Daoy (cell line): ENCODE results near the gene SNAPC5. TPM values are rescaled to one million over a fixed set of nuclear protein-coding genes. Genes with fewer than 3 reads are reported as not detected.
"Not testable (repeated sequence)": the region's sequence is repeated elsewhere in the genome, so short reads cannot be mapped to it uniquely, and the experiment has no call there.

Source experiments
- DNase-seq: peaks from one replicate; pipeline ENCODE4 v3.0.0-alpha.2; 2015; ENCODE audit warnings: low read depth
- total RNA-seq: library from RNA; depleted of rRNA; stranded (reverse); fragments of >200 nt; shearing (Covaris generic); gene quantifications from 2 replicates; pipeline ENCODE4 v1.2.3, GENCODE V29; 2014; rRNA removed

SNAPC5 gene, protein sequence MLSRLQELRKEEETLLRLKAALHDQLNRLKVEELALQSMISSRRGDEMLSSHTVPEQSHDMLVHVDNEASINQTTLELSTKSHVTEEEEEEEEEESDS
- 37.5 and 39.1 TPM in 2 replicates for total RNA-seq

DNA sequence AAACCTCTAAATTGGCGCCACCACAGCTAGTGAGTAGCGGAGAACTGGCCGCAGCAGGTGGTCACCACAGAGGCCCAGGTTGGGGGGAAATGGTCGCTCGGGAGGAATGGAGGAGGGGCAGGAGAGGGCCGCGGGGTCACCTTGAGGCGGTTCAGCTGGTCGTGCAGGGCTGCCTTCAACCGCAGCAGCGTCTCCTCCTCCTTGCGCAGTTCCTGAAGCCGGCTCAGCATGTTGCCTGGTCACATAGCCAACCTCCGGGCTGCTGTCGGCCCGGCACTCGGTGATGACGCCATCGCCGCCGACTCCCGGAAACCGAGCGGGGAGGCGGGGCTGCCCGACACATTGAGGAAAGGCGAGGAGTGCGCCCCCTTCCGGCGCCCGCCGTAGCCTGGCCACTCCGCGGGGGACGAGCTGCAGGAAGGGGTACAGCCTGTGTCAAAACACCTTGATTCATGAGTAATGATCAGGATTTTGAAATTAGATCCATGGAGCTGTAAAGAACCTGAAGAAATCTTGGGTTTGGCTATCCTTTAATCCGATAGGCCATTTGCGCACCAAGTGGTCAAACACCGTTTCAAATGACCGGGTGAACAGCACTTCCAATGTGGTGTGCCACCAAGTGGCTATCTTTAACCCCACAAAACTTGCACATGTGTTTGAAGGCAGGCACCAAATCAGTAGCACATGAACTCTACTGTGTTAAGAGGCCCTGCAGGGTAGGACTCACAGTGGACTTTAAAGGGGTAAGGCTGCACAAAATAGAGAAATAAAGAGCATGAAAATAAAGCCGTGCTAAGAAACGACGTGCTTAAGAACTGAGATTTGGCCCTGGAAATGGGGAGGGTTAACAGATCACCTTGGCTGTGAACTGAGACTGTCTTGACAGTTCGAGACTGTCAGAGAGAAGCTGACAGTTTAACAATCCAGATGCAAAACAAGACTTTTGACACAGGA is at the start of gene SNAPC5:
Gene SNAPC5 (minus strand): TSS at position 261 of the 954 bp plus-strand sequence. CDS start 31 bp downstream, at position 230.
- peak; percentile 97 for DNase-seq

DNA sequence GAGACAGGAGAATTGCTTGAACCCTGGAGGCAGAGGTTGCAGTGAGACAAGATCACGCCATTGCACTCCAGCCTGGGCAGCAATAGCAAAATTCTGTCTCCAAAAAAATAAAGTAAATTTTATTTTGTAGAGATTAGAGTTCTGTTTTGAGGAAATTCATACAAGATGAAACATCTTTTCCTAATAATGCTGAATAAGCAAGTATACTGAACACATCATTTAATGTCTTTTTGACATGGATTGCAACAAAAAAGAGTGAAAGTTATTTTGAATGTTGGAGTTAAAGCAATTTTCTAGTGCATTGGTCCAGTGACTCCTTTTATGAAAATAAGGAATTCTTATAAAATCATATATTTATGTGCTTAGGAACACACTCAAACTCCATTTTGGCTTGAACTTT is 47.7 kb upstream of the SNAPC5 start:
- DNase-seq = no peak

DNA sequence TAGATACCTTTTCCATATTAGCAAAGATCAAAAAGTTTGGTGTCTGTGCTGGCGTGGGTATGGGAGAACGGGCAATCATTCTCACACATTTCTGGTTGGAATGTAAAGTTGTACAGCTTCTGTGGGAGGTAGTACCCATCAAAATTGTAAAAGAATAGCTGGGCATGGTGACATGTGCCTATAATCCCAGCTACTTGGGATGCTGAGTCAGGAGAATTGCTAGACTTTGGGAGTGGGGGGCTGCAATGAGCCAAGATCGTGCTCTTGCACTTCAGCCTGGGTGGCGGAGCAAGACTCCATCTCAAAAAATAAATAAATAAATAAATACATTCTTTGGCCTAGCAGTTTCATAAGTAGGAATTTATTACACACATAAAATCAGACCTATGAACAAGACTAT is 45.3 kb upstream of the SNAPC5 start:
- DNase-seq = no peak

DNA sequence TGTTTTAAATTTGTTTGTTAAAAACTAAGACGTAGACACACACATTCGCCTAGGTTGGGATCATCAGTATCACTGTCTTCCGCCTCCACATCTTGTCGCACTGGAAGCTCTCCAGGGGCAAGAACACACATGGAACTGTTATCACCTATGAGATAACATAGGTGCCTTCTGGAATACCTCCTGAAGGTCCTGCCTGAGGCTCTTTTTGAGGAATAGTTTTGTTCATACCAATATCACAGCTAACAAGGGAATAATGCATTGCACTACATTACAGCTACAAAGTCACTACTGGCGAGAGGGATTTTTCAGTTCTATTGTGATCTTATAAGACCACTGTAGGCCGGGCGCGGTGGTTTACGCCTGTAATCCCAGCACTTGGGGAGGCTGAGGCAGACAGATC is 37.5 kb upstream of the SNAPC5 start:
- DNase-seq = no peak

DNA sequence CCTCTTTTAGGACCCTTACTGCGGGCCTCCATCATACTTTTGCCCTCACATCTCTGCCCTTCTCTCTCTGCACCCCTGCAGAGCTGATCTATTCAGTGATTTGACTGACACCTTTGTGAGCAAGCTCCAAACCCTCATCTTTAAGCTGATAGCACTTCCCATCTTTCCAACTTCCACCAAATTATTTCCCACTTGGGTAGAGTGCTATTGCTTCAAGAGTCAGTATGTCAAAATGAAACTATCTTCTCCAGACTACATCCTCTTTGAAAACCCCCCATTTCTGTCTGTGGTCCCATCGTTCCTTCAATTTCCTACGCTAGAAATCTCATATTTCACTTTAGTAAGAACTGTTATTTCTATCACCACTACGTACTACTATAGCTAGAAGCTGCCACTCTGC is 27.3 kb upstream of the SNAPC5 start:
- DNase-seq = no peak

DNA sequence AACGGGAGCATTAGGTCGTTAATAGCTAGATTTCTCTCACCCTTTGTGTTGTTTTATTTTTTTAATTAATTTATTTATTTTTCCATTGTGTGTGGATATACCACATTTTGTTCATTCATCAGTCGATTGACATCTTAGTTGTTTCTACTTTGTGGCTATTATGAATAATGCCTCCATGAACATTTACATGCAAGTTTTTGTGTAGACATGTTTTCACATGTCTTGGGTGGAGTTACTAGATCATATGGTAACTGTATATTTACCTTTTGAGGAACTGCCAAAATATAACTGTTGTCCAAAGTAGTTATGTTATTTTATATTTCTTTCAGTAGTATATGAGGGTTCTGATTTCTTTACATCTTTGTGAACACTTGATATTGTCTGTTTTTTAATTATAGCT is 26.4 kb upstream of the SNAPC5 start:
- DNase-seq = no peak

DNA sequence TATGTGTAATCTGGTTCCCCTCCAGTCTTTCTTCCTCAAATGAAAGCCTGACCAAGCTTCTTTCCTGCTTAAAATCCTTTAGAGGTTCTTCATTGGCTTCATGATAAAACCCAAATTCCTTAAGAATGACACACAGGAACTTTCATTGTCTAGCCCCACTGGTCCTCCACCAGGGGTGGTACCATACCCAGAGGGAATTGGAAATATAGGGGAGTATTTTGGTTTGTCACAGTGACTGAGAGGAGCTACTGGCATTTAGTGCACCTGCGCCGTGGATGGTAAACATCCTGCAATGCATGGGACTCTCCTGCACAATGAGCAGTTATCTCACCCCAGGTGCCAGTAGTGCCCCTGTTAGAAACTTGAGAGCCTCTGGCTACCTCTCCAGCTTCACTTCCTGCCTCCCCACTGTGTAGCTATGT is 18.4 kb upstream of the SNAPC5 start:
- peak; percentile 39 for DNase-seq

DNA sequence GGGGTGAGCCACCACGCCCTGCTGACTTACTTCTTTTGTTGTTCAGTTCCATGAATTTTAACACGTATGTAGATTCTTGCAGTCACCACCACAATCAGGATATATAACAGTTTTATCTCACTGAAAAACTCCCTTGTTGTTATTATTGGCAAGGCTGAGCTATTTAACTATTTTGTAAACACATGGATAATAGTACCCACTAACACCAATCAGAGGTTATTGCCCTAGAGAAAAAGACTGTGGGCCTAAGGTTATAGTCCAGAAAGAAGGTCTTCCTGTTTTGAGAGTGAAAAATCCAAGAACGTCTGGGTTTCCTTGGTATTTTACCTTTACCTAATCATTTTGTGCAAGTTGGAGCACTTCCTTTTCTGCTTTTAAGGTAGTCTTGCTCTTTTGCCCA is 17.0 kb upstream of the SNAPC5 start:
- no peak for DNase-seq

DNA sequence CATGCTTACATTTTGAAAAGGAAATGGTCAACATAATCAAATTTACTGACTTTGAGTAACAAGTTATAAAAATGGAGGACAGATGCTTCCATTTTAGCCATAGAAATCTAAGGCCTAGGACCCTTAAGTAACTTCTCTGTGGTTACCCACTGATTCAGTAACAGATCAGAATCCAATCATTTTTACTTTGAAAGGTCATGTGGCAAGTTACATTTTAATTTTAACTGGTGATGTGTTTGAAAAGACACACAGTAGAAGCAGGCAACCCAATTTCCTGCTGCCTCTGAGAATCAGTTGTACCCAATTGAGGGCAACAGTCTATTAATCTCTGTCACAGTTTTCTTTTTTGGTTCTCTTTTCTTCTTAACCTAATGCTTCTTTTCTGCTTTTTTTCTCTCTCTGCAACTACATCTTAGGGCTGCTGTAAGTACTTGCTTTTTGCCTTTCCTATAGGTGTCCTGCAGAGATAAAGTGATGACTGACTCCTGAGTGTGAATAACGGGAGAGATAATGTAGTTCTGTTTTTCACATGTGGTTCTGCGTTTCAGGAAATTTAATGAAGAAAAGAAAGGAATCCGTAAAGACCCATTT is 10.8 kb upstream of the SNAPC5 start:
- no peak for DNase-seq

DNA sequence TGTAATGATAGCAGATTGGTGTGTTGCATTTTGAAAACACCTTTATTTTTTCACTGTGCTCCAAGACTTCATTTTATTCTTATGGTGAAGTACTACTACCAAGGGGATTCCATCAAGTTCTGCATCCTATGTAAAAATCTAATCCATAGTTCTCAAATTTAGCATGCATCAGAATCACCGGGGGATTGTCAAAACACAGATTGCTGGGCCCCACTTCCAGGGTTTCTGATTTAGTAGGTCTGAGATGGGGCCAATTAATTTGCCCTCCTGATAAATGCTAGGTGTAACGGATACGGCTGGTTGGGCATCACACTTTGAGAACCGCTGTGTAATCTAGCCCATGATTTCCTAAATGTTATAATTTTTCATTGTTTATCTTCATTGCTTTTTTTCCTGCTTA is 8.3 kb upstream of the SNAPC5 start:
- DNase-seq = no peak

DNA sequence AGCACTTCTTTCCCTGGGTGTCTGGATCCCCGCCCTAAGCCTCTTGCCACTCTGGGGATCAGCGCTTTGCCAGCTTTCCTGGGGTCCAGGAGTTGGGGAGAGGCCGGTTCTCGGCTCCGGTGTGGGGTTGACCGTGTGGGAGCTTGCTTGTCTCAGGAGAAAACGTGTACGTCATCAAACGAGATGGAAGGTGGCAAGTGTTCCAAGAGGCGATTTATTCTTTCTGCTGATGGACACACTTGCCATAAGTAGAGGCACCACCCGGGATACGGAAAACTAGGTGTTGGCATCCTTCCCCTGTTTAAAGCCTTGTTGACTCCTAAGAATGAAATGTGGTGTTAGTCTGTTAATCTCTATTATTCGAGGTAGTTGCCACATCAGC is 7.9 kb upstream of the SNAPC5 start:
- no peak for DNase-seq

DNA sequence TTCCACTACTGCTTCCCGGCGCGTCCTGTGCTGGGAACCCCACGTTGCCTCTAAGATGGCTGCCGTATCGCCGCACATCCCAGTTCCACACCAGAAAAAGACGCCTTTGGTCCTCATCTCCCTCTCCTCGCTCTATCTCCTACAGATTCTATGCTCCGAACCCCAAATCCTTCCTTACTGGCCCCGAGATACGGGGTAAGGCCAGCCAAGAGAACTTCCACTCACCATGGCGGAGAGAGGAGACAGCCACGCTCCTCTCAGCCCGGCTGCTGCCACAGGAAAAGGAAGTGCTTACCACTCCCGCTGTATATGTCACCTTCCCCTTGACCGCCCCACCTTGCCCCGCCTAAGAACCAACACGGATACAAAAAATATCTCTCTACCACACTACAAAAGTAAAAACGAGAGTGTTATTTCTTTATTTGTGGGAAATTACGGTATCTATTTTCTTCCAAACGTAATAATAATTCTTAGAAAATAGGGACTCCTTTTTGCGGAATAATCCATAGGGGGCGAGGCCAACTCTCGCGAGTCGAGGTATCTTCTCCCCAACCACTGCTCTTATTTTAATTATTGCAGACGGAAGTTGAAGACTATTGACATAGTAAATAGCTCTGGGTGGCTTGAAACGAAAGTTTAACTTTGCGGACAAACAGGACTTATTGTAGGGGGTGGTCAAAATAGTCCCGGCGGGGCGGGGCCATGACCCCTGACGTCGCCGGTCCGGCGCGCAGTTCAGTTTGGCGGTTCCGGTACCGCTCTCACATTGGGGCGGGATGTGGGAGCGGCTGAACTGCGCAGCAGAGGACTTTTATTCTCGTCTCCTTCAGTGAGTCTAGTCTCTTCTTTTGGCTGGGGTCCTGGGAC is 7.2 kb upstream of the SNAPC5 start, which contains the start of the genes RPL4 and ZWILCH:
Gene RPL4 (minus strand): TSS at position 293 of the 867 bp plus-strand sequence. CDS start 65 bp downstream, at position 228.
Gene ZWILCH (plus strand): TSS at position 764 of the 867 bp plus-strand sequence. CDS start 13 bp downstream, at position 777.
- peak; percentile 82 for DNase-seq

DNA sequence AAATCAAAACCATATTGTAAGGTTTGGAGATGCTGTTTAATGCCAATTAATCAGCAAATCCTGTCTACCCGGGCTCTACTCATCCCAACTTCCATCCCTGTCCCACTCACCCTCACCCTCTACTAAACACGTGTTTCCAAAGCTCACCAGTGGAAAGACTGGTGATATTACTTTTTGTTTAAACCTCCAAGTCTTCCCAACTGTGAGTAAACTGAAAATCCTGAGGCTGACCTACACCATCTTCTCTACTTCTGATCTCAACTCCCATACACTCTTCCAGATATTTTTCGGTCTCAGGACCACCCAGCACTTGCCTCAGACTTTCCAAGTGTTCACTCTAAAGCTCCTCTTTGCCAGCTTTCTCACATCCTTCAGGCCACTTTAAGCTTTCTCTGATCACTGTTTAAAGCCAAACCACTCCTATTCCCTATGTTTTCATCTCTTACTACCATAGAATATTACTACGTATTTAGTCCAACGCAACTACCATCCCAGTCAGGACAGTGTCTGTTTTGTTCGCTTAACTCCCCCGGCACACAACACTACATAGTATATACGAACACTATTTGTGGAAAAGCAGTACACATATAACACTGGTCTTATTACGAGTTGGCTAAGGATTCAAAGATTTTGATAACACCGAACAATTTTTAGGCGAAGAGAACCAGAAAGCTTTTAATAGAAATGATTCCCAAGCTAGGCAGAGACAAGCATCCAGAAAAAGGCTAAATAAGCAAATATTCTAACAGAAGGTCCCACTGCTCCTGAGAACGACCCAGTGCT is 6.4 kb upstream of the SNAPC5 start:
- DNase-seq = no peak

DNA sequence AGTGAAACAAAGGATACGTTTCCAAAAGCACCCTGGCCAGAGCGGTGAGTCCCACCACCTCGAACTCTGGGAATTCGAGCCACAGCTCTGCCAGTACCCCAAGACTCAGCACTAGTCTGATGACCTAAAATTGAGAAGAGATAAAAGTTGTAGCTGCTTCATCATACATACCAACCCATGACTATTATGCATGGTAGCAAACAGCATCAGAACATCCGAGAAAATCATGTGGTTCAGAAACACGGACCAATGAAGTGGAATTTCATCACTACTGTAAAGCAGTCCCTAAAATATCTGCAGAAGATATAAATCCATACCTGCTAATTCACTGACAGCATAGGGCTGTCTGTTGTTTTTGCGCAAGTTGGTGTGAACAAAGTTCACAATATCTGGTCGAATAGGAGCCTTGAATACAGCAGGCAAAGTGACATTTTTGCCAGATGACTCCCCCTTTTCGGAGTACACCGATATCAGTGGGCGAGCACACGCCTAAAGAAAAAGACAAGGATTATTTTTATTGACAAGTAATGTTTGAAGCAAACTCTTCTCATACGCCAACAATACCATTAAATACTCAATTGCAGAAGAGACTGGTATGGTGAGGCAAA is 5.6 kb upstream of the SNAPC5 start:
- DNase-seq = not testable (repeated sequence)

DNA sequence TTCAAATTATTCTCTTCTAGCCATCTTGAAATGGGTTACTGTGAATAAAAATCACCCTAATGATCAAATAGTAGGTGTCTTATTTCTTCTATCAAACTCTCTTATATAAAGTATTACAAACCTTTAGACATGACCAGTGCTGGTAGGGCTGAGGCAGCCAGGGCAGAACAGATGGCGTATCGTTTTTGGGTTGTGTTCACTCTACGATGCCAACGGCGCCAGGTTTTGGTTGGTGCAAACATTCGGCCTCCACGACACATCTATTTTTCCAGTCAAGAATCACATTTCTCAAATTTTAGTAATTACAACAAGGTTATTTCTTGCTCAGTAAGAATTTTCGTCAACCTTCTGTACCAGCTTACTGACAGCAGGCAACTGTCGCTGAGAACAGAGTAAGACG is 4.9 kb upstream of the SNAPC5 start:
- no peak for DNase-seq

DNA sequence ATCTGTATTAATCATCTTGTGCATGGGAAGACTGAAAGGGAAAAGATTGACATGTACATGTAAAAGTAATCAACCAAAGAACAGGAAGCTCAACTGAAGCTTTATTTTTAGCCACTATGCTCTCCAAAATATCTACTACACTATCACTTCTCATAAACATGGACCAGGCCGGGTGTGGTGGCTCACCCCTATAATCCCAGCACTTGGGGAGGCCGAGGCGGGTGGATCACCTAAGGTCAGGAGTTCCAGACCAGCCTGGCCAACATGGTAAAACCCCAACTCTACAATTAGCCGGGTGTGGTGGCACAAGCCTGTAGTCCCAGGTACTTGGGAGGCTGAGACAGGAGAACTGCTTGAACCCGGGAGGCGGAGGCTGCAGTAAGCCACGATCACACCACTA is 2.8 kb upstream of the SNAPC5 start:
- DNase-seq = not testable (repeated sequence)

DNA sequence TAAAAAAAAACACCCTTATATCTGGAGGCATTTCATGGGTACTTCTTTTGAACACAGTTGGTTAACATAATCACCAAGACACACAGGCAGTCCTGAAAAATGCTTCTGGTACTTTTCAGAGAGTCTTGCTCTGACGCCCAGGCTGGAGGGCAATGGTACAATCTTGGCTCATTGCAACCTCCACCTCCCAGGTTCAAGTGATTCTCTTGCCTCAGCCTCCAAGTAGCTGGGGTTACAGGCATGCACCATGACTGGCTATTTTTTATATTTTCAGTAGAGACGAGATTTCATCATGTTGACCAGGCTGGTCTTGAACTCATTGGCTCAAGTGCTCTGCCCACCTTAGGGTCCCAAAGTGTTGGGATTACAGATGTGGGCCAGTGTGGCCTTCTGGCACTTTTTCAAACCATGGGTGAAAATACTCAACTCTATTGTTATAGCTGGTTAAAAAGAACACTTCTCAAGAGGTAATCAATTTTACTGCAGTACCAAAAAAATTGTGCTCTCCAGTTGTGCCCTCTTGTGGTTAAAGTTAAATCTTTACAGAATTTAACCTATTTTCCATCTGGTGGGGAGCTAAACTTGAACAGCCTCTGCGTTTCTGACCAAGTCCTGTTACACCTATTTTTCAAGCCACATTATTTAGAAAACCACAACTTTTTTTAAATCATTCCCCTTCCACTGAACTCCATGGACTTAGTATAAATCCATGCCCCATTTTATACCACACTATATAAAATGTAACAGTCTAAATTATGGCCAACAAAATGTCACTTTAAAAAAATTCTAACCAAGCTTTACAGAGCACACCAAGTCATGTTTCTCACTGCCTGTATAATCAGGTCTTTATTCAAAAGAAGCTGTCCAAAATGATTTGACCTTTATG is 1.2 kb upstream of the SNAPC5 start:
- DNase-seq = no peak

DNA sequence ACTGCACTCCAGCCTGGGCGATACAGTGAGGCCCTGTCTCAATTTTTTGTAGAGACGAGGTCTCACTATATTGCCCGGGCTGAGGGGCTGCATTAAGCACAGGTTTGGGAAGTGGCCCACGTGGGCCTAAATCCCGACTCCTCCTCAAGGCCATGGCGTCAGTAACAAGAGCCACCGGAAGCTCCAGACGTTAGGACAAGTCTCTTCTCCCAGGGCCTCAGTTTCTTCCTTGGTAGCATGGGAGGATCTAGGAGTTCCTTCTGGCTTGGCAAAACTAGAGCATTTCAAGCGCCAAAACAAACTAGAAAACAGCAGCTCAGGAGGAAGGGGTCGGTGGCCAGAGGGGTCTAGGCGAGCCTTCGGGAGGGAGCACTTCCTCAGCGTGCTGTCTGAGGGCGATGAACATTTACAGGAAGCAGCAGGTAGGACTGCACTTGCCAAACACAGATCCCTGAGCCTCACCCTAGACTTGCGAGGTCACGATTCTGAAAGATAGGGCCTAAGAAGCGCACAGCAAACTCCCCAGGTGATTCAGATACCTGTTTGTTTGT is 536 bp downstream of the SNAPC5 start:
- no peak for DNase-seq

DNA sequence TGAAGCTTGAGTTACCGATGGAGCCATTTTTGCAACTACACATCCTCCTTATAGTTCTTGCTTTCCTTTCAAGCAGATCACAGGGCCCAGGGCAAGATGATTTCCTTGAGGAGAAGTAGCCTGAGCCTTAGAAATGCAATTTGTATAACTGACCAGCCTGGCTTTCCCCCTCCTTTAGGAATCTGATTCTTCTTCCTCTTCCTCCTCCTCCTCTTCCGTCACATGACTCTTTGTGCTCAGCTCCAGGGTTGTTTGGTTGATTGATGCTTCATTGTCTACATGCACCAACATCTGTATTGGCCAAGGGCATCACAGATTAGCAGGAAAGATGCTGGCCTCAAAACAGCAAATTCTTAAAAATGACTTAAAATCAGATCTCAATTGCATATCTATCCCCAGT is 3.3 kb downstream of the SNAPC5 start:
- DNase-seq = no peak
